GM18907 (cell line): Measurements from ENCODE around the gene SHROOM4.

Experiments used
- ATAC-seq: cut with Tn5 transposase; IDR thresholded peaks from one replicate; pipeline ENCODE4 v1.9.1; 2021; ENCODE audit warnings: mild to moderate bottlenecking, moderate library complexity; ENCODE audit not compliant: unreplicated experiment

SHROOM4 gene

DNA sequence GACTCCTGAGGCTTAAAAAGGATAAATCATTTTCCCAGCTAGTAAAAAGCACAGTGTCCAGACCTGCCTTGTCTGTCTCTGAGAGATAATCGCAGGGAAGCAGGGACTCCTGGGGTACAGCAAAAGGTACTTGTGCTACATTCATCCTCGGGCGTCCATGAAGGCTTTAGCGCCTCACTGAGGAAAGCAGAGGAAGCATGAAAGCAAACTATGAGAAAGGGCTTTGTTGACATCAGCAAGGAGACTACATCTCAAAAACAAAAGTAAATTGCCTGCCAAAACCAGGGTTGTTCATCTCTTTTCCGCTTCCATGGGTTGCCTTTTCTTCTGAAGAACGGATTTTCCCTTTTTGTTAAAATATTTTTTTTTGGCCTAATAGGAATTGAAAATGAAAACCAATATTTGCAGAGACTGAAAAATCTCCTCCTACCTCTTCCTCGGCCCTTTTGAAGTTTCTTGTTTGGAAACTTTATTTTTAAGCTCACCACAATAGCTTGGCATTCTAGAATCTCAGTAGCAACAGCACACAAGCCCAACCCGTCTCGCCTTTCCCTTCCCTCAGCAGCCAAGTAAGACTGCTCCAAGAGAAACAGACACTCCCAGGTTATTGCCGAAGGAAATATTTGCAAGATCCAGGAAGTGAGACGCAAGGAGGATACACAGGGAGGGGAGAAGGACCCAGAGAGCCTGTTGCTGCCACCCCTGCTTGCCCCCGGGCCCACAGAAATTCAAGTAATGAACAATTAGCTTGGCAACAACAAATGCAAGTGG lies 195.0 kb downstream of the SHROOM4 start:
- no peak for ATAC-seq

DNA sequence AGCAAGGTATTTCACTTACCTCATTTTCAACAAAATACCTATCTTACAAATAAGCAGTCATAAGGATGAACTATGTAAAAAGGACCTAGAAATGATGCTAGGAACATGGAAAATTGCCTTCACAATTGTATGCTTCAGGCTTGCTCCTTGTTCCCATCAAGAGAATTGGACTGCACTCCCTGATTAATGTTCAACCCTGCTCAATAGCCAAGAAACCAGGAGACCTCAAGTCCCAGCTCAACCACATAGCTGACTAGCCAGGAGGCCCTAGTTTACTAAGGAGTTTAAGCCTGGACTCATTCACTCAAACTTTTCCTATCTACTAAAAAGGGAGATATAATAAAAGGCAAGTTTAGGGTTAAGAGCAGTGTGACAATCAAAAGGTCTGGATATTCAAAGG lies 196.8 kb downstream of the SHROOM4 start:
- ATAC-seq, result no peak

GRCh38 chrX:50615570-50616158 lies 198.3 kb downstream of the SHROOM4 start:
- ATAC-seq, result no peak

GRCh38 chrX:50614460-50614859 lies 199.5 kb downstream of the SHROOM4 start:
- no peak for ATAC-seq

DNA sequence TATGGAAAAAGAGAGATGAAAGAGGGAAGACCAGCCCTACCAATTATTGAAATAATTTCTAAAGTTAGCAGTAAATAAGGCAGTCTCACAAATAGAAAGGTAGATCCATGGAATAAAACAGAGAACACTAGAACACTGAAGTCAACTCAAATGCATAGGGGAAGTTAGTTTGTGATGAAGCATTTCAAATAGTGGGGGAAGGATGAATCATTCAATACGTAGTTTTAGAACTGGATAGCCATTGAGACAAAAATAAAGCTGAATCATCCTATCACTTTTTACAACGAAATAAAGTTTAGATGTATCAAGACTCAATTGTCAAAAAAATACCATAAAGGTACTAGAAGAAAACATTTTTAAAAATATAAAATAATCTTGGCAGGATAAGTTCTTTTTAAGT lies 200.1 kb downstream of the SHROOM4 start:
- no peak for ATAC-seq

DNA sequence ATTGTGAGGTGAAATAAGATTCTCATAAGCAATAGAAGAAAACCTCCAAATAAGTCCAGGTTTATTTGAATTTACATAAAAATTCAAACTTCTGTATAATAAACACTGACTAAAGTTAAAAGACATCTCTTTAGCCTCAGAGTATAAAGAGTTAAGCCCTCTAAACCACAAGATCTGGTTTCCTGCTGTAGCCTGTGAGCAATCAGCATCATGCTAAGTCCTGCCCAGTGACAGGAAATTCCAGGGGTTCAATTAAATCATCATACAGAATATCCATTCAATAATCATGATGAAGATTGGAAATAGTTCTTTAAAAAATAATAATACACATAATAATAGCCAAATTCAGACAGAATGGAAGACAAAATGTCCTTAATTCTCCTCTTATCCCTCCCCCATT lies 204.2 kb downstream of the SHROOM4 start:
- no peak for ATAC-seq

GRCh38 chrX:50606300-50606950 lies 207.6 kb downstream of the SHROOM4 start:
- no peak for ATAC-seq

DNA sequence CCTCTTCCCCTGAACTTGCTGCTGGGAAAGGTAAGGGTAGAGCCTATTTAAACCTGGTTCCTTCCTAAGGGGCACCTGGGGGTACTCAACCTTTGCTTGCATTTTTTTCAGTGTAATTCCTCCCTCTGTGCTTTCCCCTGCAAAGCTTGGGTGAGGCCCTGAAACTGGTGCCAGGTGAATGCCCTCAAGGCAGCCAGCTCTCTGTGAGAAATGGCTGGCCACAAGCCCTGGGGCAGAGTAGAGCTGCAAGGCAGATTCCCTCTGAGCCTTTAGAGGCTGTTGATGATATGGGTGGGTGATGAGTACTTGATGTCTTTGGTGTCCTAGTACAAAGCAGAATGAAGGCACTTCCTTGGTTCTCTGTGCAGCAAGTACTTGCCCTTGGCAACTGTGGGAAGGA lies 217.9 kb downstream of the SHROOM4 start:
- no peak for ATAC-seq

- ATAC-seq, result no peak
Observed at GRCh38 chrX:50594788-50595187, 219.2 kb downstream of the SHROOM4 start.

- no peak for ATAC-seq
Observed at GRCh38 chrX:50586980-50587379, 227.0 kb downstream of the SHROOM4 start.

- no peak for ATAC-seq
Observed at GRCh38 chrX:50586407-50586806, 227.6 kb downstream of the SHROOM4 start.

DNA sequence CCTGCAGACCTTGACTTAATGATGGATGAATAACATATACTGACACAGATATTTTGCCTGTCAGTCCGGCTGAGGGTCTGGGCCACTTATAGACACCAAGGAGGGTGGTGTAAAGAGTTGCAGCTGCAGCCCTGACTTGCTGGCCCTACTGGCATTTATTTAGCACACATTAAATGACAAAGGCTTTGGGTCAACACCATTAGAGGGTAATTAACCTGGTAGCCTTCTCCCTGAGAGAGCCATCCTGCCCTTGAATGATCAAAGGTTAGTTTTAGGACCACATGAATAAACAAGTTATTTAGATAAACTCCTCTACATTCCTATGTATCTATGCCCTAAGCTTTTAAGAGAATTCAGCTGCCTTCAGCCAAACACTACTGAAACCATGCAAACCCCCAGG lies 232.6 kb downstream of the SHROOM4 start:
- no peak for ATAC-seq

GRCh38 chrX:50579955-50580354 lies 234.0 kb downstream of the SHROOM4 start:
- ATAC-seq, result peak; percentile 88

GRCh38 chrX:50577326-50577725 lies 236.7 kb downstream of the SHROOM4 start:
- ATAC-seq, result no peak

- no peak for ATAC-seq
Observed at GRCh38 chrX:50567636-50568035, 246.4 kb downstream of the SHROOM4 start.

GRCh38 chrX:50565718-50566117 lies 248.3 kb downstream of the SHROOM4 start:
- no peak for ATAC-seq
